ENCODE results near the gene AHNAK. TPM values are rescaled to one million over a fixed set of nuclear protein-coding genes. Genes with fewer than 3 reads are reported as not detected.
"Not testable (repeated sequence)": the region's sequence is repeated elsewhere in the genome, so short reads cannot be mapped to it uniquely, and the experiment has no call there.

AHNAK gene
- total RNA-seq, 2 experiments from 2014 or later: 70.7 to 75.1 TPM

DNA sequence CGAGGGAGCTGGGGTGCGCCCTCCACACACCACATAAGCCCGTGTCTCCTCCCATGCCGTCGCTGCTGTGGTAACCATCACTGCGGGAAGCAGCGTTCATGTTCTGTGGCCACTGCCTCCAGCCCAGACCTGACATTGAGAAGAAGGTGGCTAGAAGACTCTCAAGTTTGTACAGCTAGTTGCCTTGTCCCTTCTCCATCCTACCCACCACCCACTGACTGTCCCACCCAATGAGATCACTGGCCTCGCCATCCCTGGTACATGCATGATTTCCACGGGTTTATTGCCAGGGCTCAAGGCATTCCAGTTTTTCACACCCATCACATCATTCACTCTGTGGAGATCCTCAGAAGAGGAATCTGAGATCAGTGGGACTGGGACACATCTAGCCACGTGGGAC lies 33.0 kb downstream of the AHNAK start:
- ChIA-PET POLR2A (no interaction called here), CTCF (interaction anchor here (1.2 kb wide), 1 partner anchor 89 kb away, joined by 4 read pairs; no protein-coding TSS in a partner anchor)

DNA sequence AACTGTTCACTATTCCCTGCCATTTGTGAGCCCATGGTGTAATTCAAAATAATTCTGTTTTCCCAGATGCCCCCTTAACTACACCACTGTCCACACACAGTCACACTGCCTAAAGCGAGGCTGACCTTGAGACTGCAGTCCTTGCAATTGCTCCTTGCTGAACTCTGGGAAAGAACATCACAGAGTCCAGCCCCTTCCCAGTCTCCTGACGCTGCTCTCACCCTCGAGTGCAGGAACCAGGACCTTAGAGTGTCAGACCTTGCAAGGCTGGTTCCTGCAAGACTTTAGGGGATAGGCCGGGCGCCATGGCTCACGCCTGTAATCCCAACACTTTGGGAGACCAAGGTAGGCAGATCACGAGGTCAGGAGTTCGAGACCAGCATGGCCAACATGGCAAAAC lies 33.6 kb downstream of the AHNAK start:
- CTCF ChIA-PET: interaction anchor here (1.2 kb wide), 1 partner anchor 88 kb away, joined by 4 read pairs; no protein-coding TSS in a partner anchor
- POLR2A ChIA-PET: no interaction called here

- ChIA-PET CTCF (interaction anchor here (0.7 to 1.6 kb wide), 3 partner anchors 15 to 34 kb away, joined by 3 to 4 read pairs (median 3); no protein-coding TSS in a partner anchor), POLR2A (interaction anchor here (0.6 to 0.7 kb wide), 2 partner anchors 83 to 489 kb away, joined by 3 read pairs; partner anchors contain the start of gene TUT1)
Observed at GRCh38 chr11:62508336-62509058, 38.1 kb downstream of the AHNAK start.

- POLR2A ChIA-PET: no interaction called here
- CTCF ChIA-PET: no interaction called here
Observed at GRCh38 chr11:62507125-62507422, 39.5 kb downstream of the AHNAK start.

GRCh38 chr11:62506413-62507124 lies 40.0 kb downstream of the AHNAK start:
- POLR2A ChIA-PET: interaction anchor here (0.6 to 0.7 kb wide), 2 partner anchors 97 to 1147 kb away, joined by 5 to 6 read pairs; no protein-coding TSS in a partner anchor
- CTCF ChIA-PET: interaction anchor here (1.0 kb wide), 1 partner anchor 51 kb away, joined by 3 read pairs; no protein-coding TSS in a partner anchor

- CTCF ChIA-PET: interaction anchor here (1.0 kb wide), 1 partner anchor 52 kb away, joined by 3 read pairs; no protein-coding TSS in a partner anchor
Observed at GRCh38 chr11:62505440-62506091, 41.0 kb downstream of the AHNAK start.

GRCh38 chr11:62505059-62505439 lies 41.6 kb downstream of the AHNAK start:
- ChIA-PET POLR2A (no interaction called here), CTCF (no interaction called here)

More at GRCh38 chr11:62505440-62506091, 41.0 kb downstream of the AHNAK start:
- POLR2A ChIA-PET: interaction anchor here (0.6 to 0.7 kb wide), 2 partner anchors 96 to 1146 kb away, joined by 5 to 6 read pairs; no protein-coding TSS in a partner anchor

- ChIA-PET POLR2A (no interaction called here), CTCF (no interaction called here)
Observed at GRCh38 chr11:62504158-62504973, 42.2 kb downstream of the AHNAK start.

GRCh38 chr11:62502030-62502730 lies 44.4 kb downstream of the AHNAK start:
- POLR2A ChIA-PET: no interaction called here
- CTCF ChIA-PET: no interaction called here

GRCh38 chr11:62501432-62501891 lies 45.1 kb downstream of the AHNAK start:
- CTCF ChIA-PET: no interaction called here
- POLR2A ChIA-PET: no interaction called here

DNA sequence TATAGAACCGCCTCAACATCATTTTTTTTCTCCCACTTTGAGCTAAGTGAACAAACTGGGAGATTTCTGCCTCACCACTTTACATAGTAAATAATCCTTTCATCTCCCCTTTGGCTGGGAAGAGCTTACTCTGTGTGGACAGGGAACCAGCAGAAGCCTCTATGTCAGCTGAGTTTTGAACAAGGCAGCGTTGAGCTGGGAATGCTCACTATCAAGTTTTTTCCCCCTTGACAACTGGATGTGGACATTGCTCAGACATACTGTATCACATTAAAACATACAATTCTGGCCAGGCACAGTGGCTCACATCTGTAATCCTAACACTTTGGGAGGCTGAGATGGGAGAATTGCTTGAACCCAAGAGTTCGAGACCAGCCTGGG lies 46.0 kb downstream of the AHNAK start:
- POLR2A ChIA-PET: no interaction called here
- CTCF ChIA-PET: no interaction called here

DNA sequence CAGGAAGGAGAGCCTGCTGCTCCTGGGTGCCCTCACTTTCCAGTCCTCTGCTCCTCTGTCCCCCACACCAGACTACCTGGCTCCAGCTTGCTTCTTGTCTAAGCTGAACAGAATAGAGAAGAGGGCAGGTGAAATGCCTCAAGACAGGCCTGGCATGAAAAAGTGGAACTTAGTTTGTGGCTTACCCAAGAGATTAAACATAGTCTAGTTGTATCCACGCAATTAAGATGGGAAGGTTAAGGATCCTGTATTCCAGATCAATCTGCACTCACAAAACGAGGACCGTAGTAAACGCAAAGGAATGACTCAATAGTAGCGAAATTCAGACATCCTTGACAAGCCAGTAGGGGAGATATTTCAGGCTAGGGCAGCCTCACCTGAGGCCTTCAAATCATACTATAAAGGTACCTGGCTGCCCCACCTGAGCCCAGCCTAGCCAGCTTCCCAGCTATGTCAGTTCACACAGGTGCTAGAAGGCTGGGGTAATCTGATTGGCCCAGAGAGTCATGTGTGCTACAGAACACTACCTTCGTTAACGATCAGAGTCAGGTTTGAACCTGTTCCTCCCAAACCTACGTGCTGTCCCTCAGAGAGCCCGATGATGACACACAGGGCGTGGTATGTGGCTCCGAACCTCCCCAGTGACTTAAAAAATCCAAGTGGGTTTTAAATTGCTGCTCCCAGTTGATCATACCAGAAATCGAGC lies 46.5 kb downstream of the AHNAK start:
- CTCF ChIA-PET: interaction anchor here (0.7 to 1.2 kb wide), 2 partner anchors 42 to 43 kb away, joined by 3 to 5 read pairs; no protein-coding TSS in a partner anchor
- POLR2A ChIA-PET: no interaction called here

GRCh38 chr11:62499311-62499943 lies 47.2 kb downstream of the AHNAK start:
- POLR2A ChIA-PET: not testable (repeated sequence)
- CTCF ChIA-PET: interaction anchor here (0.7 to 1.2 kb wide), 3 partner anchors 41 to 74 kb away, joined by 3 to 5 read pairs (median 3); no protein-coding TSS in a partner anchor

GRCh38 chr11:62498492-62499286 lies 47.9 kb downstream of the AHNAK start:
- CTCF ChIA-PET: interaction anchor here (0.8 to 1.2 kb wide), 3 partner anchors 44 to 74 kb away, joined by 3 read pairs; no protein-coding TSS in a partner anchor
- POLR2A ChIA-PET: no interaction called here

DNA sequence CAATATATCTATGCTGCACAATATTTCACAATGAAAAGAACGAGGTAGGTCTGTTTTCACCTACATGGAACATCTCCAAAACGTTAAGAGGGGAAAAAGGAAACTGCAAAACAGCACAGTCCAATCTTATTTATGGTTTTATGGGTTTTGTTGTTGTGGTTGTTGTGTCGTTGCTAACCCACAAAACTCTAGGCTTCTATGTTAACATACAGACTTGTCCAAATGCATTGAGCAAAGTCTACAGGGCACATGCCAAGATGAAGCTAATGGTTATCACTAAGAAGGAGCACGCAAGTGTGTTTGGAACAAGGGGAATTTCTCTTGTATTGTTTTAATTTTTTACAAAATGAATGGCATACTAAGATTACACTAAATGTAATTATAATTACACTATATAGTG lies 48.6 kb downstream of the AHNAK start:
- ChIA-PET CTCF (interaction anchor here (1.2 kb wide), 1 partner anchor 45 kb away, joined by 3 read pairs; no protein-coding TSS in a partner anchor), POLR2A (no interaction called here)

GRCh38 chr11:62497132-62497801 lies 49.3 kb downstream of the AHNAK start:
- ChIA-PET POLR2A (no interaction called here), CTCF (interaction anchor here (1.2 kb wide), 1 partner anchor 45 kb away, joined by 3 read pairs; no protein-coding TSS in a partner anchor)

Measured in activated CD8-positive, alpha-beta memory T cell treated with anti-CD3 and anti-CD28 coated beads for 36 hours (primary cell).